C4-2B (cell line): ENCODE results near the gene RNF169.

Experiments used
- CTCF ChIP-seq: fragments of 450-650 bp; conservative IDR thresholded peaks from 2 replicates; pipeline ENCODE4 v1.5.1; 2017; ENCODE audit warnings: mild to moderate bottlenecking
- ZFX ChIP-seq: fragments of 450-650 bp; IDR thresholded peaks from 2 replicates; pipeline ENCODE4 v1.6.1; 2017

- no peak for TF ChIP-seq CTCF
- TF ChIP-seq ZFX = no peak
These were observed 12.6 kb upstream of the RNF169 start for GRCh38 chr11:74736031-74736430.
